Stimulated activated naive B cell treated with anti-CD40 and anti-IgM and Interleukin-4, amounts not matched to agents 10 μg/mL and 1 μg/mL and 100 μg/mL, for 72 hours (primary cell): Measurements from ENCODE around the gene MYADM.
"Not testable (repeated sequence)": the region's sequence is repeated elsewhere in the genome, so short reads cannot be mapped to it uniquely, and the experiment has no call there.

Source experiments
- ATAC-seq, 2 donors: fragments of 150-1000 bp; cut with Tn5 transposase; replicated peaks; 2 replicates each; pipeline ENCODE4 v1.10.0; 2021; ENCODE audit warnings: moderate library complexity in 1 of 2
- DNase-seq: peaks from one replicate; pipeline ENCODE4 v3.0.0; 2021
- H3K27ac Mint-ChIP-seq: one replicate; pipeline ENCODE4 v1.8.0; 2022; ENCODE audit warnings: mild to moderate bottlenecking, mixed read lengths
- H3K27me3 Mint-ChIP-seq, 2 donors: one replicate each; pipeline ENCODE4 v1.8.0; 2022; ENCODE audit warnings: mixed read lengths in 2 of 2
- H3K36me3 Mint-ChIP-seq, 2 donors: one replicate each; pipeline ENCODE4 v1.8.0; 2022; ENCODE audit warnings: mixed read lengths in 2 of 2, mild to moderate bottlenecking in 1 of 2
- H3K4me1 Mint-ChIP-seq, 2 donors: one replicate each; pipeline ENCODE4 v1.8.0; 2022; ENCODE audit warnings: mixed read lengths in 2 of 2, mild to moderate bottlenecking in 1 of 2
- H3K4me3 Mint-ChIP-seq, 2 donors: one replicate each; pipeline ENCODE4 v1.8.0; 2022; ENCODE audit warnings: mild to moderate bottlenecking in 2 of 2, mixed read lengths in 2 of 2, moderate library complexity in 1 of 2
- H3K9me3 Mint-ChIP-seq, 2 donors: one replicate each; pipeline ENCODE4 v1.8.0; 2022; ENCODE audit warnings: mixed read lengths in 2 of 2, mild to moderate bottlenecking in 1 of 2

Gene MYADM

GRCh38 chr19:53867225-53868090, at the start of gene MYADM:
MYADM (plus strand) TSS chr19:53867883; CDS start chr19:53873530, 5,647 bp downstream.
- H3K9me3 Mint-ChIP-seq, result no peaks in the 10 kb centered on the region
- peaks cover 30 to 48% of the 10 kb centered on the region in 2 donors for H3K4me1 Mint-ChIP-seq
- H3K27ac Mint-ChIP-seq, result peak within 1 kb of the TSS; percentile 98
- H3K27me3 Mint-ChIP-seq, result no peaks in the 10 kb centered on the region
- DNase-seq (peak; percentile 98), ATAC-seq (peak; percentile 80)
- H3K36me3 Mint-ChIP-seq, result peaks cover 8 to 20% of the 10 kb centered on the region in 2 donors
- H3K4me3 Mint-ChIP-seq, result peak within 1 kb of the TSS; percentile 98 to 100

GRCh38 chr19:53818756-53819155, 48.9 kb upstream of the MYADM start:
- no peak for ATAC-seq

GRCh38 chr19:53819861-53820260, 47.8 kb upstream of the MYADM start:
- ATAC-seq (no peak), DNase-seq (no peak)
- Mint-ChIP-seq H3K4me1 (peaks cover 4 to 11% of the 10 kb centered on the region in 2 donors), H3K27me3 (peaks cover 5 to 13% of the 10 kb centered on the region in 2 donors), H3K9me3 (peaks cover 0 to 1% of the 10 kb centered on the region in 2 donors), H3K36me3 (no peaks in the 10 kb centered on the region), H3K27ac (no peak overlapping the region), H3K4me3 (no peak overlapping the region)

More at GRCh38 chr19:53818756-53819155, 48.9 kb upstream of the MYADM start:
- no peaks in the 10 kb centered on the region for H3K36me3 Mint-ChIP-seq
- H3K4me1 Mint-ChIP-seq, result peaks cover under 1 to 1% of the 10 kb centered on the region in 2 donors
- H3K27ac Mint-ChIP-seq, result no peak overlapping the region
- peaks cover 0 to 1% of the 10 kb centered on the region in 2 donors for H3K9me3 Mint-ChIP-seq
- no peak overlapping the region for H3K4me3 Mint-ChIP-seq
- DNase-seq, result no peak
- H3K27me3 Mint-ChIP-seq, result peaks cover 2 to 8% of the 10 kb centered on the region in 2 donors

- H3K4me3 Mint-ChIP-seq, result no peak overlapping the region
- no peak overlapping the region for H3K27ac Mint-ChIP-seq
- ATAC-seq, result peak; percentile 19 to 39
Observed at GRCh38 chr19:53823380-53824120, 44.1 kb upstream of the MYADM start.

DNA sequence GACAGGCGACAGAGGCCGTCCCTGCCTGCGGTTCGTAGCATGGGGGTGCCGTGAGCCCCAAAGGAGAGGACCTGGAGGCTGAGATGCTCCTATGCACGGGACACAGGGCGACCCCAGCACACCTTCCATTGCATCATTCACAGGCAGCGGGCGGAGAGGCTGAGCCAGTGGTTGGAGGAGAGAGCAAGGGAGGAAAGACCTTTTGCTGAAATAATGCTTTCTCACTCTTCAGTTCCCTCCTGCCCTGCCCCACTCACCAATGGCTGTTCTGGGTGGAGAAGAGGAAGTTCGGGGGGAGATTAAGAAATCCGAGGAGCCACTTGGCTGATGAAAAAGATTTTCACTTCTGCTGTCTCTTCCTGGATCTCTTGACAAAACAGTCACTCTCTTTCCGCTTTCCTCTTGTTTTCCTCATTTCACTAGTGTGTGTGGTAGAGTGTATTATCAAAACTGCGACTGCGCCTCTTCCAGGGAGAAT, 43.5 kb upstream of the MYADM start, which contains the start of gene NLRP12:
Gene NLRP12 (minus strand): TSS at position 181 of the 478 bp plus-strand sequence. CDS start 140 bp downstream, at position 41.
- Mint-ChIP-seq H3K36me3 (no peaks in the 10 kb centered on the region), H3K9me3 (peaks cover 0 to 1% of the 10 kb centered on the region in 2 donors), H3K4me1 (peaks cover 4 to 11% of the 10 kb centered on the region in 2 donors), H3K27me3 (peaks cover 23 to 26% of the 10 kb centered on the region in 2 donors), H3K4me3 (no peak within 1 kb of the TSS), H3K27ac (no peak within 1 kb of the TSS)
- DNase-seq (no peak), ATAC-seq (peak; percentile 60 to 67)

More at GRCh38 chr19:53823380-53824120, 44.1 kb upstream of the MYADM start:
- Mint-ChIP-seq H3K27me3 (peaks cover 19 to 26% of the 10 kb centered on the region in 2 donors), H3K4me1 (peaks cover 4 to 11% of the 10 kb centered on the region in 2 donors), H3K9me3 (peaks cover 0 to 1% of the 10 kb centered on the region in 2 donors), H3K36me3 (no peaks in the 10 kb centered on the region)
- DNase-seq, result no peak

DNA sequence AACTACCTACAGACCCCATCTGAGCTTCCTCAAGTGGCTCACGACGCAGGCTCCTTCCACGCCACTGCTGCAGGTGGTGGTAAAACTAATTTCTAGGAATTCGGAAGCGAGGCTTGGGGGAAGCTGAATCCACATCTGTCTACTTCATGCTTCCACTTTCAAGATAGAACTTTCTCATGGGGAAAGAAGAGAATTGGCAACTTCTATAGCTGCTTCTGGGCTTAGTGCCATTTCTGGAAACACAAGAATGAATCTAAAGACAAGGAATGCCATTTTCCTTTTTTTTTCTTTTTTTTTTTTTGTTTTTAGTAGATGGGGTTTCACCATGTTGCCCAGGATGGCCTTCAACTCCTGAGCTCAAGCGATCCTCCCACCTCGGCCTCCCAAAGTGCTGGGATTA, 40.8 kb upstream of the MYADM start:
- no peak overlapping the region for H3K4me3 Mint-ChIP-seq
- no peak for ATAC-seq
- H3K9me3 Mint-ChIP-seq, result no peaks in the 10 kb centered on the region
- no peak overlapping the region for H3K27ac Mint-ChIP-seq
- H3K27me3 Mint-ChIP-seq, result peaks cover 36 to 39% of the 10 kb centered on the region in 2 donors
- no peak for DNase-seq
- peaks cover 4 to 13% of the 10 kb centered on the region in 2 donors for H3K4me1 Mint-ChIP-seq
- no peaks in the 10 kb centered on the region for H3K36me3 Mint-ChIP-seq

DNA sequence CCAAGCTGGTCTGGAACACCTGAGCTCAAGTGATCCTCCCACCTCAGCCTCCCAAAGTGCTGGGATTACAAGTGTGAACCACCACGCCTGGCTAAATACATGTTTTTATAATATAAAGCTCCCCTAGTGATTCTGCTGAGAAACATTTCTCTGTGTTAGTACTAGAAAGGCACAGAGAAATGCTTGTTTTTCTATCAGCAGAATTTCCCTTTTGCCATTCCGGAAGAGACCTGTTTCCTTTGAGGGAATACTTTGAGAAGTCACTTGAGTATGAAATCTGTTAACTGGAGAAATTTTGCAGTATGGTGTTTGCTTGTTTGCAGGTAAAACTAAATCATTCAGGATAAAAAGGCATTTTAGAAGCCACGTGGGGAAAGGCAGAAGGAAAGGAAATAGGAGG, 39.2 kb upstream of the MYADM start:
- no peak for DNase-seq
- H3K27me3 Mint-ChIP-seq, result peaks cover 51 to 55% of the 10 kb centered on the region in 2 donors
- H3K4me1 Mint-ChIP-seq, result peaks cover 6 to 26% of the 10 kb centered on the region in 2 donors
- H3K4me3 Mint-ChIP-seq, result no peak overlapping the region
- no peaks in the 10 kb centered on the region for H3K9me3 Mint-ChIP-seq
- ATAC-seq, result no peak
- no peak overlapping the region for H3K27ac Mint-ChIP-seq
- no peaks in the 10 kb centered on the region for H3K36me3 Mint-ChIP-seq

DNA sequence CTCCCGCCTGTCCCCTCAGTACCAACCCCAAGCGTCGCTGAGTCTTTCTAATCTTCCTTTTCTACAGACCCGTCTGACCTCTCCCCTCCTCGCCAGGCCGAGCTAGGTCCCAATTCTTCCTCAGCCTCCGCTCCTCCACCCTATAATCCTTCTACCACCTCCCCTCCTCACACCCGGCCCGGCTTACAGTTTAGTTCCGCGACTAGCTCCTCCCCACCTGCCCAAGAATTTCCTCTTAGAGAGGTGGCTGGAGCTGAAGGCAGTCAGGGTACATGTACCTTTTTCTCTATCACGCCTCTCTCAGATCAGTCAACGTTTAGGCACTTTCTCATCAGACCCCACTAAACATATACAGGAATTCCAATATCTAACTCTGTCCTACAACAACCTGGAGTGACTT, 34.8 kb upstream of the MYADM start:
- ATAC-seq, H3K9me3 Mint-ChIP-seq, H3K36me3 Mint-ChIP-seq, H3K4me3 Mint-ChIP-seq, DNase-seq, H3K27ac Mint-ChIP-seq: not testable (repeated sequence)
- Mint-ChIP-seq H3K27me3 (peaks cover 54 to 55% of the 10 kb centered on the region in 2 donors), H3K4me1 (peaks cover 2 to 14% of the 10 kb centered on the region in 2 donors)

DNA sequence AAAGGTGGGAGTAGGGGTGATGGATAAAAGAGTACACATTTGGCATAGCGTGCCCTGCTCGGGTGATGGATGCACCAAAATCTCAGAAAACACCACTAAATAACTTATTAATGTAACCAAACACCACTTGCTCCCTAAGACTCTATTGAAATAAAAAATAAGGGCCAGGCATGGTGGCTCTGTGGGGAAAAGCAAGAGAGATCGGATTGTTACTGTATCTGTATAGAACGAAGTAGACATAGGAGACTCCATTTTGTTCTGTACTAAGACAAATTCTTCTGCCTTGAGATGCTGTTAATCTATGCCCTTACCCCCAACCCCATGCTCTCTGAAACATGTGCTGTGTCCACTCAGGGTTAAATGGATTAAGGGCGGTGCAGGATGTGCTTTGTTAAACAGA, 29.2 kb upstream of the MYADM start:
- Mint-ChIP-seq H3K27me3 (peaks cover 22 to 26% of the 10 kb centered on the region in 2 donors), H3K4me1 (peaks cover 2 to 13% of the 10 kb centered on the region in 2 donors)
- DNase-seq, H3K4me3 Mint-ChIP-seq, H3K9me3 Mint-ChIP-seq, H3K27ac Mint-ChIP-seq, H3K36me3 Mint-ChIP-seq, ATAC-seq: not testable (repeated sequence)

DNA sequence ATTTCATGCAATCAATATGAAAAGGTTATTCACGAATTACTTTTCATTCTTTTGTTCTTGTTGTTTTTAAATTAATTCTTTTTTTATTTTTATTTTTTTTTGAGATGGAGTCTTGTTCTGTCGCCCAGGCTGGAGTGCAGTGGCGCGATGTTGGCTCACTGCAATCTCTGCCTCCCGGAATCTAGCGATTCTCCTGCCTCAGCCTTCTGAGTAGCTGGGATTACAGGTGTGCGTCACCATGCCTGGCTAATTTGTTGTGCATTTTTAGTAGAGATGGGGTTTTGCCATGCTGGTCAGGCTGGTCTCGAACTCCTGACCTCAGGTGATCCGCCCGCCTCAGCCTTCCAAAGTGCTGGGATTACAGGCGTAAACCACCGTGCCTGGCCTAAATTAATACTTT, 27.4 kb upstream of the MYADM start:
- ATAC-seq, H3K36me3 Mint-ChIP-seq, H3K4me3 Mint-ChIP-seq, H3K9me3 Mint-ChIP-seq, H3K27ac Mint-ChIP-seq, DNase-seq: not testable (repeated sequence)
- Mint-ChIP-seq H3K27me3 (peaks cover 10% of the 10 kb centered on the region in 2 donors), H3K4me1 (peaks cover 2 to 13% of the 10 kb centered on the region in 2 donors)

DNA sequence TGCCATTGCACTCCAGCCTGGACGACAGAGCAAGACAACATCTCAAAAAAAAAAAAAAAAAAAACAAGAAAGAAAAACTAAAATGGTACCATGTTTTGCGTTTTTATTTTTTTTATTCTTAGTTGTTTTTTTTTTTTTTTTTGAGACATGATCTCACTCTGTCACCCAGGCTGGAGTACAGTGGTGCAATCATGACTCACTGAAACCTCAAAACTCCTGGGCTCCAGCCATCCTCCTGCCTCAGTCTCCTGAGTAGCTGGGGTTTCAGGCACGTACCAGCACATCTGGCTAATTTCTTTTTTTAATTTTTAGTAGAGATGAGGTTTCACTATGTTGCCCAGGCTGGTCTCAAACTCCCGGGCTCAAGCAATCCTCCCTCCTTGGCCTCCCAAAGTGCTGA, 26.8 kb upstream of the MYADM start:
- Mint-ChIP-seq H3K27me3 (peaks cover 10 to 14% of the 10 kb centered on the region in 2 donors), H3K4me1 (peaks cover 2 to 13% of the 10 kb centered on the region in 2 donors)
- H3K27ac Mint-ChIP-seq, ATAC-seq, DNase-seq, H3K36me3 Mint-ChIP-seq, H3K9me3 Mint-ChIP-seq, H3K4me3 Mint-ChIP-seq: not testable (repeated sequence)

- H3K27me3 Mint-ChIP-seq, result peaks cover 23 to 26% of the 10 kb centered on the region in 2 donors
- no peaks in the 10 kb centered on the region for H3K36me3 Mint-ChIP-seq
- no peak for DNase-seq
- no peak overlapping the region for H3K4me3 Mint-ChIP-seq
- ATAC-seq, result no peak
- H3K9me3 Mint-ChIP-seq, result no peaks in the 10 kb centered on the region
- H3K27ac Mint-ChIP-seq, result no peak overlapping the region
- peaks cover 5 to 13% of the 10 kb centered on the region in 2 donors for H3K4me1 Mint-ChIP-seq
Observed at GRCh38 chr19:53844849-53845246, 22.8 kb upstream of the MYADM start.

DNA sequence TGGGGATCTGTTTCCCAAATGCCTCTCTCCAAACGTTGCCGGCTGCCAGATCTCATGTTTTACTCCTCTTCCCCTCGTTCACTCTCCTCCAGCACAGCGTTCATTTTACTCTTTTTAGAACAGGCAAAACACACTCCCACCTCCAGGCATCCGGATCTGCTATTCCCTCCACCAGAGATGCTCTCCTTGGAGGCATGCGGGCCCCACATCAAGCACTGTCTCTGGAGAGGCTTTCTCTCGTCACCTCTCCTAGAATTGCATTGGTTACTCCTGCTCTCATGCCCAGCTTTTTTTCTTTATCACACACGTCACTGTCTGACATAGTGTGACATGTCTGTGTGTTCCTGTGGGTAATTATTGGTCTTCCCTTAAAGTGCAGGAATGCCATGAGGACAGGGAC, 20.1 kb upstream of the MYADM start:
- Mint-ChIP-seq H3K4me1 (peaks cover 9 to 11% of the 10 kb centered on the region in 2 donors), H3K27ac (no peak overlapping the region), H3K9me3 (no peaks in the 10 kb centered on the region)

GRCh38 chr19:53849237-53849676, 18.4 kb upstream of the MYADM start:
- Mint-ChIP-seq H3K27ac (no peak overlapping the region), H3K36me3 (no peaks in the 10 kb centered on the region), H3K4me1 (peaks cover 12 to 13% of the 10 kb centered on the region in 2 donors), H3K27me3 (peaks cover 33 to 46% of the 10 kb centered on the region in 2 donors), H3K9me3 (no peaks in the 10 kb centered on the region), H3K4me3 (no peak overlapping the region)
- ATAC-seq (no peak), DNase-seq (no peak)

More for the DNA sequence above, 20.1 kb upstream of the MYADM start:
- Mint-ChIP-seq H3K36me3 (no peaks in the 10 kb centered on the region), H3K4me3 (no peak overlapping the region), H3K27me3 (peaks cover 29 to 41% of the 10 kb centered on the region in 2 donors)
- DNase-seq (no peak), ATAC-seq (no peak)
